ENCODE data around the gene ZNF268. TPM values are rescaled to one million over a fixed set of nuclear protein-coding genes. Genes with fewer than 3 reads are reported as not detected.

Gene ZNF268
- total RNA-seq = 10 to 100 TPM; 20.5 to 33.8 TPM
- polyA plus RNA-seq = 1 to 10 TPM; 3.3 to 7.9 TPM
- long read RNA-seq, donor 1, transcript ZNF268-209 (7 exons, 3,773 nt) = major isoform, 5 of 9 reads
- long read RNA-seq, donor 1, partial matches to known transcripts = 0 of 9 reads
- long read RNA-seq, donor 1, other reads (novel, unspliced or antisense) = 0 of 9 reads
- long read RNA-seq, donor 2 = 0 reads
- long read RNA-seq, donor 3, full-length matches to known transcripts = 7 of 7 reads
- long read RNA-seq, donor 3, partial matches to known transcripts = 0 of 7 reads
- long read RNA-seq, donor 3, other reads (novel, unspliced or antisense) = 0 of 7 reads
- long read RNA-seq, donor 4 = 0 reads
- long read RNA-seq, donor 5, full-length matches to known transcripts = 12 of 12 reads
- long read RNA-seq, donor 5, partial matches to known transcripts = 0 of 12 reads
- long read RNA-seq, donor 5, other reads (novel, unspliced or antisense) = 0 of 12 reads

GRCh38 chr12:133181238-133181959 lies at the start of gene ZNF268:
Gene ZNF268, plus strand, starts transcription at chr12:133181495. Its CDS starts 503 bp downstream, at chr12:133181998.
- TF ChIP-seq CTCF (IDR thresholded peaks at IDR 0.05; ENCODE audit: control extremely low read depth, extremely low read depth) = peak; percentile 51
- ATAC-seq (ENCODE audit: insufficient read depth, low FRiP score) (peak; percentile 95), DNase-seq (peak; percentile 93 to 95 (median 95))
- no peaks in the 10 kb centered on the region for H3K27me3 ChIP-seq (ENCODE audit: control insufficient read depth in 3 of 3, insufficient read depth in 3 of 3, low read length in 2 of 3)
- peak within 1 kb of the TSS; percentile 65 to 84 for H3K27ac ChIP-seq (ENCODE audit: low read depth in 1 of 2, low read length in 1 of 2)
- H3K9ac ChIP-seq (ENCODE audit: insufficient read depth in 1 of 2, low read length in 2 of 2) = peak within 1 kb of the TSS; percentile 95 to 96
- WGBS, 2 donors = 1% methylated on average over 40 of the region's 40 CpGs
- peak within 1 kb of the TSS; percentile 77 for H3K4me3 ChIP-seq
- H3K4me1 ChIP-seq (ENCODE audit: control insufficient read depth in 5 of 5, insufficient read depth in 5 of 5, low read length in 5 of 5) = peaks cover 0 to 9% (median 0%) of the 10 kb centered on the region in 5 donors
- peaks cover 0 to 40% (median 25%) of the 10 kb centered on the region in 4 donors for H3K9me3 ChIP-seq (ENCODE audit: control insufficient read depth in 4 of 4, insufficient read depth in 3 of 4, low read length in 3 of 4)
- H3K36me3 ChIP-seq (ENCODE audit: control insufficient read depth in 4 of 4, insufficient read depth in 4 of 4, low read length in 4 of 4) = peaks cover 12 to 45% (median 33%) of the 10 kb centered on the region in 4 donors

DNA sequence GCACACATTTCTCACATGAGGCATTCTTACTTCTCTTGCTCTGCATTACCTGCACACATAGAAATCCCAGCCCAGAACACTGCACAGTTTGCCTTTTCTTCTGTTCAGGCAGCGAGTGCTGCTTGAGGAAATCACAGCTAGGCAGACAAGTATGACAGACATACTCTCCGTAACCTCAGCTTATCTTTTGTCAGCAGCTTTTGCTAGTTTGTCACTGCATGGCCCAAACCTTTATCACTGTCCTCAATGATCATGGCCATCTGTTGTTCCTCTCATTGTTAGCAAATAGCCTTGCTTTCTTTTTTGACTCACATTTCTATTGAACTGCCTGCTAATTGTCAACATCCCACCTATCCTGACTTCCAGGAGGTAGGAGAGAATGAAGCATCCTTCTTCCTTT lies 45.5 kb upstream of the ZNF268 start:
- Histone ChIP-seq H3K36me3 (ENCODE audit: control insufficient read depth in 4 of 4, insufficient read depth in 4 of 4, low read length in 4 of 4) (peaks cover 16 to 59% (median 53%) of the 10 kb centered on the region in 4 donors), H3K9me3 (ENCODE audit: control insufficient read depth in 4 of 4, insufficient read depth in 3 of 4, low read length in 3 of 4) (peaks cover 18 to 49% (median 32%) of the 10 kb centered on the region in 4 donors), H3K4me1 (ENCODE audit: control insufficient read depth in 5 of 5, insufficient read depth in 5 of 5, low read length in 5 of 5) (peaks cover 0 to 7% (median 0%) of the 10 kb centered on the region in 5 donors), H3K27ac (ENCODE audit: low read depth in 1 of 2, low read length in 1 of 2) (no peak overlapping the region), H3K9ac (ENCODE audit: insufficient read depth in 1 of 2, low read length in 2 of 2) (no peak overlapping the region), H3K4me3 (no peak overlapping the region), H3K27me3 (ENCODE audit: control insufficient read depth in 3 of 3, insufficient read depth in 3 of 3, low read length in 2 of 3) (no peaks in the 10 kb centered on the region)
- no peak for TF ChIP-seq CTCF (IDR thresholded peaks at IDR 0.05; ENCODE audit: control extremely low read depth, extremely low read depth)
- ATAC-seq (ENCODE audit: insufficient read depth, low FRiP score) (no peak), DNase-seq (no peak)
- 95 to 98% methylated on average over 2 of the region's 2 CpGs for WGBS, 2 donors

- Histone ChIP-seq H3K36me3 (ENCODE audit: control insufficient read depth in 4 of 4, insufficient read depth in 4 of 4, low read length in 4 of 4) (peaks cover 24 to 49% (median 40%) of the 10 kb centered on the region in 4 donors), H3K27me3 (ENCODE audit: control insufficient read depth in 3 of 3, insufficient read depth in 3 of 3, low read length in 2 of 3) (no peaks in the 10 kb centered on the region), H3K27ac (ENCODE audit: low read depth in 1 of 2, low read length in 1 of 2) (no peak overlapping the region), H3K4me1 (ENCODE audit: control insufficient read depth in 5 of 5, insufficient read depth in 5 of 5, low read length in 5 of 5) (no peaks in the 10 kb centered on the region), H3K4me3 (no peak overlapping the region), H3K9ac (ENCODE audit: insufficient read depth in 1 of 2, low read length in 2 of 2) (no peak overlapping the region), H3K9me3 (ENCODE audit: control insufficient read depth in 4 of 4, insufficient read depth in 3 of 4, low read length in 3 of 4) (peaks cover 18 to 40% (median 28%) of the 10 kb centered on the region in 4 donors)
- no peak for TF ChIP-seq CTCF (IDR thresholded peaks at IDR 0.05; ENCODE audit: control extremely low read depth, extremely low read depth)
- ATAC-seq (ENCODE audit: insufficient read depth, low FRiP score) (no peak), DNase-seq (no peak)
- 96% methylated on average over 2 of the region's 2 CpGs for WGBS, 2 donors
Observed at GRCh38 chr12:133145981-133146380, 35.3 kb upstream of the ZNF268 start.

Data from lung (tissue), 16 donors.